ENCODE measurements around the gene DLX5. TPM values are rescaled to one million over a fixed set of nuclear protein-coding genes. Genes with fewer than 3 reads are reported as not detected.

DLX5 gene
- total and polyA plus RNA-seq, 2 donors (not counting 1 experiment from before 2014, with no cell fraction given): not detected

DNA sequence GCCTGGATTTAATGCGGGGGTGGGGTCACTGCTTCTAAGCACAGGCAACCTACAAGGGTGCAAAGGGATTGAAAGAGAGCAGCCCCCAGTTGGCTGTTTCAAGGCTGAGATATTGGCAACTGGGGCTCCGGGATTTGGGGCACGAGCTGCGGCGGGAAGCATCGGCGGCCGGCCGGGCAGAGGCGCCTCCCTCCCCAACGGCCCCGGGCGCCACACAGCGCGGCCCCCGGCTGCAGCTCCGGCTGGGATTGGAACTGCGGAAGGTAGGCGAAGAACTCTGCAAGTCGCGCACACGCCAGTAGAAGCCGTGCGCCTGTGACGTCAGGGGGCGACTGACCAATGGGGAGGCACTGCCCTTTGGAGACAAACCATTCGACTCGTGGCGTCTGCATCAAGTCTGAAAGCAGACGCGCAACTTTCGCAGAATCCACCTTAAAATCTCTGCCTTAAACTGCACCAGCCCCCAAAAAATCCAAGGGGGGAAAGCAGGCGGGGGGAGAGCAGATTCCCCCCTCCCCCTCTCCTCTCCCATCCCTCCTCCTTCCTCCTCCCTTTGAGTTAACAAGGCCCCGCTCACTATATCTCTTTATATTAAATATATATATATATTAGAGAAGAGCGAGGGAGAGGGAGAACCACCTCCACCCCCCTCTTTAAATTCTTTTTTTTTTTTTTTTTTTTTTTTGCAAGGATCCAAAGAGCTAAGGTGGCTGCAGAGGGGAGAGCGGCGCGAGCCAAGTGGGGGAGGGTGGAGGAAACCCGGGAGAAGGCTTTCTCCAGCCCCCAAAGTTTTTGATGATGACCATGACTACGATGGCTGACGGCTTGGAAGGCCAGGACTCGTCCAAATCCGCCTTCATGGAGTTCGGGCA lies 19.2 kb downstream of the DLX5 start, which contains the start of gene DLX6:
DLX6 (plus strand) TSS at position 371 of the 872 bp plus-strand sequence; CDS start at position 796, 425 bp downstream.
- Histone ChIP-seq H4K20me1 (ENCODE audit: control insufficient read depth, insufficient read depth, low read length, poor library complexity, severe bottlenecking) (no peaks in the 10 kb centered on the region), H3K4me1 (ENCODE audit: control insufficient read depth in 2 of 2, insufficient read depth in 2 of 2, low read length in 2 of 2) (peaks cover 16 to 26% of the 10 kb centered on the region in 2 donors), H3K9ac (ENCODE audit: low read length) (no peak within 1 kb of the TSS), H3K36me3 (replicated peaks in 1 of 2; ENCODE audit: control extremely low read depth in 1 of 2, control insufficient read depth in 1 of 2, extremely low read depth in 1 of 2, insufficient read depth in 2 of 2, low read length in 1 of 2) (no peaks in the 10 kb centered on the region), H3K4me3 (ENCODE audit: control extremely low read depth in 1 of 5, extremely low read depth in 1 of 5, insufficient read depth in 1 of 5, low read depth in 2 of 5, low read length in 4 of 5) (peak within 1 kb of the TSS in 3 of 5 experiments; percentile 19 to 31 (median 24)), H2AFZ (ENCODE audit: insufficient read depth, low read depth, low read length, poor library complexity, severe bottlenecking) (peak within 1 kb of the TSS; percentile 42), H3K9me3 (ENCODE audit: control extremely low read depth in 1 of 3, control insufficient read depth in 2 of 3, insufficient read depth in 1 of 3, low read length in 2 of 3) (peaks cover 0 to 43% (median 2%) of the 10 kb centered on the region in 3 donors), H3K27ac (ENCODE audit: low read length in 2 of 2) (no peak within 1 kb of the TSS), H3K79me2 (ENCODE audit: control insufficient read depth, insufficient read depth, low read length) (no peaks in the 10 kb centered on the region), H3K27me3 (replicated peaks in 1 of 4; ENCODE audit: control extremely low read depth in 1 of 4, control insufficient read depth in 3 of 4, insufficient read depth in 4 of 4, low read length in 3 of 4) (peaks cover 0 to 89% (median 69%) of the 10 kb centered on the region in 4 experiments), H3K4me2 (replicated peaks; ENCODE audit: low read depth, low read length, poor library complexity, severe bottlenecking) (peak within 1 kb of the TSS; percentile 70)
- intact Hi-C loops (cut with micrococcal nuclease): no loop called here
- Mint-ChIP-seq H3K27me3 (peaks cover 79% of the 10 kb centered on the region), H3K4me1 (peaks cover 15% of the 10 kb centered on the region), H3K27ac (no peak within 1 kb of the TSS), H3K4me3 (peak within 1 kb of the TSS; percentile 79), H3K9me3 (ENCODE audit: insufficient read depth) (no peaks in the 10 kb centered on the region)
- TF ChIP-seq, protein P1, sequence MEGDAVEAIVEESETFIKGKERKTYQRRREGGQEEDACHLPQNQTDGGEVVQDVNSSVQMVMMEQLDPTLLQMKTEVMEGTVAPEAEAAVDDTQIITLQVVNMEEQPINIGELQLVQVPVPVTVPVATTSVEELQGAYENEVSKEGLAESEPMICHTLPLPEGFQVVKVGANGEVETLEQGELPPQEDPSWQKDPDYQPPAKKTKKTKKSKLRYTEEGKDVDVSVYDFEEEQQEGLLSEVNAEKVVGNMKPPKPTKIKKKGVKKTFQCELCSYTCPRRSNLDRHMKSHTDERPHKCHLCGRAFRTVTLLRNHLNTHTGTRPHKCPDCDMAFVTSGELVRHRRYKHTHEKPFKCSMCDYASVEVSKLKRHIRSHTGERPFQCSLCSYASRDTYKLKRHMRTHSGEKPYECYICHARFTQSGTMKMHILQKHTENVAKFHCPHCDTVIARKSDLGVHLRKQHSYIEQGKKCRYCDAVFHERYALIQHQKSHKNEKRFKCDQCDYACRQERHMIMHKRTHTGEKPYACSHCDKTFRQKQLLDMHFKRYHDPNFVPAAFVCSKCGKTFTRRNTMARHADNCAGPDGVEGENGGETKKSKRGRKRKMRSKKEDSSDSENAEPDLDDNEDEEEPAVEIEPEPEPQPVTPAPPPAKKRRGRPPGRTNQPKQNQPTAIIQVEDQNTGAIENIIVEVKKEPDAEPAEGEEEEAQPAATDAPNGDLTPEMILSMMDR (IDR thresholded peaks at IDR 0.05): no peak
- WGBS (ENCODE audit: insufficient coverage): 9% methylated on average over 36 of the region's 44 CpGs
- ChIA-PET CTCF (no interaction called here), POLR2A (no interaction called here)
- DNase-seq (no peak), ATAC-seq (ENCODE audit: low read depth) (no peak)
